Embryonic facial prominence (tissue), 1 donor: Measurements from ENCODE around the gene RPL10.
"Not testable (repeated sequence)": the region's sequence is repeated elsewhere in the genome, so short reads cannot be mapped to it uniquely, and the experiment has no call there.

ENCODE experiments used
- DNase-seq: peaks from one replicate; pipeline ENCODE4 v3.0.0-alpha.2; 2016; ENCODE audit errors: extremely low spot score

RPL10 gene

DNA sequence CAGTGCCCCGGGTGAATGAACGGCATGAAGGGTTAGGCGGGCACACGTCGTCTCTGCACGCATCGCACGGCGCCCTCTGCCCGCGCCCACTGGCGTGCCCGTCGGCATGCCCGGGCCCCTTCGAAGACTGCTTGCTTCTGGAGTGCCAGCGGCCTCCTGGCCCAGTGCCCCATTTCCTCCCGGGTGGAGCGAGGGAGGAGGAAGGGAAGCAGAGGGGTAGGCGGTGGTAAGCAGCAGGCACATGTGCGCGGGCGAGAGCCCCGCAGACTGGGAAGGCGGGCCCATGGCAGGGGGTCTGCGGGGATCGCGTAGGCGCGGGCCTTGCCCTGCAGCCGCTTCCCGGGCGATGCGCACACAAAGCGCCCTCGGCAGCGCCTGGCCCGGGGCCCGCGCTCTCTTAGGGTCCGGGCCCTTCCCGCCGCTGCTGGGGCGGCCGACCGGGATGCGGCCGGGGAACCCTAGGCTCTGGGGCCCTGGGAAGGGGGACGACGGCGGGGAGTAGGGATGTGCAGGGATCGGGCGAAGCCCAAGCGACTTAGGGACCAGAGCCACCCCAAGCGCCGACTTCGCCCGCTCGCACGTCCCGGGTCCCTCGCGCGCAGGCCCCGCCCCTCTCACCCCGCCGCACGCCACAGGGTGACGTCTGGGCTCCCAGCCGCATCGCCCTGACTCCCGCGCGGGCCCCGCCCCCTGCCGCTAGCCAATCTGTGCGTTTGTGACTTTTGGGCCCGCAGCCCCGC, 19.9 kb upstream of the RPL10 start:
- no peak for DNase-seq

DNA sequence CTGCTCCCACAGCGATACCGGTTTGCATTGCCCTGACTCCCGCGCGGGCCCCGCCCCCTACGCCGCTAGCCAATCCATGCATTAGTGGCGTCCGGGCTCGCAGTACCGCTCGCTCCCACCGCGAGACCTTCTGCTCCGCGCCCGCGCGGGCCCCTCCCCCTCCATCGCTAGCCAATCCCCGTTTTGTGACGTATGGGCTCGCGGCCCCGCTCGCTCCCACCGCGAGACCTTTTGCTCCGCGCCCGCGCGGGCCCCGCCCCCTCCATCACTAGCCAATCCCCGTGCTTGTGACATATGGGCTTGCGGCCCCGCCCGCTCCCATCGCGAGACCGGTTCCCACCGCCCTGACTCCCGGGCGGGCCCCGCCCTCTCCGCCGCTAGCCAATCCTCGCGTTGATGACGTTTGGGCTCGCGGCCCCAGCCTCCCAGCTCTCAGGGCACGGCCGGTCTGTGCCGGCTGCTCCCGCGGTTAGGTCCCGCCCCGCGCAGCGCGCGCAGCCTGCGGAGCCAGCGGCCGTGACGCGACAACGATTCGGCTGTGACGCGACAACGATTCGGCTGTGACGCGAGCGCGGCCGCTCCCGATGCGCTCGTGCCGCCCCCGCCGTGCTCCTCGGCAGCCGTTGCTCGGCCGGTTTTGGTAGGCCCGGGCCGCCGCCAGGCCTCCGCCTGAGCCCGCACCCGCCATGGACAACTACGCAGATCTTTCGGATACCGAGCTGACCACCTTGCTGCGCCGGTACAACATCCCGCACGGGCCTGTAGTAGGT, 19.2 kb upstream of the RPL10 start, which contains the start of gene EMD:
Gene EMD, plus strand, starts transcription at position 497 of the 770 bp plus-strand sequence. Its CDS starts 190 bp downstream, at position 687.
- peak; percentile 93 for DNase-seq

DNA sequence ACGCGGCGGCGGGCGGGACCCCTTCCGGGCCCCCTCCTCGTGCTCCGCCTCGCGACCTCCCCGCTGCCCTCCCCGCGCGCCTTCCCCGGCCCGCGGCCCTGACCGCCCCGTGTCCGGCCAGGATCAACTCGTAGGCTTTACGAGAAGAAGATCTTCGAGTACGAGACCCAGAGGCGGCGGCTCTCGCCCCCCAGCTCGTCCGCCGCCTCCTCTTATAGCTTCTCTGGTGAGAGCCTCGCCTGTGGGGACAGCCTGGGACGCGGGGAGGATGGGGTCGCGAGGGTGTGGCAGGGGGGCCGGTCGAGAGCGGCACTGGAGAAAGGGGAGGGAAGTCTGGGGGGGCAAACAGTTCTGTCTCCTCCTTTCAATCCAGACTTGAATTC, 18.6 kb upstream of the RPL10 start:
- DNase-seq: no peak

DNA sequence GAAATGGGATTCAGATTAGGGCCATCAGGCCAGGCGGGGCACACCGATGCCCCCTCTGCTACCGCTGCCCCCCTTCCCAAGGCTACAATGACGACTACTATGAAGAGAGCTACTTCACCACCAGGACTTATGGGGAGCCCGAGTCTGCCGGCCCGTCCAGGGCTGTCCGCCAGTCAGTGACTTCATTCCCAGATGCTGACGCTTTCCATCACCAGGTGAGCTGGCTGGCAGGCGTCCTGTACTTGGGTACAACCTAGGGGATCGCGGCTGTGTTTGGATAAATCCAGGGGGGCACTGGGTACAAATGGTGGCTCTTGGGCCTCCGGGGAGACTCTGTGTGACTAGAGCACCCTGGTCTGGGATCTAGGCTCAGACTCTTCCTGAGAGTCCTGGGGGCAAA, 18.0 kb upstream of the RPL10 start:
- DNase-seq: no peak

DNA sequence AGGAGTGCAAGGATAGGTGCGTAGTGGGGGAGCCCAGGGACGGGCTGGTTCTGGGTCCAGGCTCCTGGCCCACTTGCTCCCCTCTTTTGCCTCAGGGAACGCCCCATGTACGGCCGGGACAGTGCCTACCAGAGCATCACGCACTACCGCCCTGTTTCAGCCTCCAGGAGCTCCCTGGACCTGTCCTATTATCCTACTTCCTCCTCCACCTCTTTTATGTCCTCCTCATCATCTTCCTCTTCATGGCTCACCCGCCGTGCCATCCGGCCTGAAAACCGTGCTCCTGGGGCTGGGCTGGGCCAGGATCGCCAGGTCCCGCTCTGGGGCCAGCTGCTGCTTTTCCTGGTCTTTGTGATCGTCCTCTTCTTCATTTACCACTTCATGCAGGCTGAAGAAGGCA, 17.4 kb upstream of the RPL10 start:
- DNase-seq: no peak

DNA sequence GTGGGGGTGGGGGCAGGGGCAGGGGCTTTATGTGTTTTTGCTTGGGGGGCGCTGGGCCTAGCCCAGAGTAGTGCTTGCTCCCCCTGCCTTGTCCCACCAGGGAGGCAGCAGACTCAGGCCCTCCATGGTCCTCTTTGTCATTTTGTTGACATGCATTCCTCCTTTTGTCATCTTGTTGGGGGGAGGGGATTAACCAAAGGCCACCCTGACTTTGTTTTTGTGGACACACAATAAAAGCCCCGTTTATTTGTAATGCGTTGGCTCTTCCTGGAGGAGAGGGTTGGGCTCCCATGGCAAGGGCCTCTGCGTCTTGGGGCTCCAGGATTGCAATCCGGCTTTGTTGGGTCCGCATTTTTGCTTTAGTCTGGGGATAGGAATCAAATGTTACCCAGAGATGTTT, 16.9 kb upstream of the RPL10 start:
- DNase-seq: no peak

DNA sequence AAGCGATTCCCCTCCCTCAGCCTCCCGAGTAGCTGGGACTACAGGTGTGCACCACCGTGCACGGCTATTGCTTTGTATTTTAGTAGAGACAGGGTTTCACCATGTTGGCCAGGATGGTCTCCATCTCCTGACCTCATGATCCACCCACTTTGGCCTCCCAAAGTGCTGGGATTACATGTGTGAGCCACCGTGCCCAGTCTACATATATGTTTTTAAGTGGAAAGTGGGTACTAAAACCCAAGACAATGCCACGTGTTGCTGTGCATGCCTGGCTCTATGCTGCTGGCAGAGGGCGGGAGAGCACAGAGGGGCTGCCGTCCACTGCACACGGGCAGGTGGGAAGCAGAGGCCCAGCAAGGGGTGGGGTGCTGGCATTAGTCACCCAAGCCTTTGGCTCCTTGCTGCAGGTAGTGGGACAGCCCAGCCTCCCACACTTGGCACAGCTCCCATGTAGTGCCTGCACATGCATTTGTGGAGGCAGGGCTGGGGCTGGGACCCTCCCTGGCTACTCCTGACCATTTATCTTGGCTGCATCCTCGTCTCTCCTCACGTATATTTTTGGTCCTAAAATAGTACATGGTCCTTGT, 15.6 kb upstream of the RPL10 start:
- no peak for DNase-seq

DNA sequence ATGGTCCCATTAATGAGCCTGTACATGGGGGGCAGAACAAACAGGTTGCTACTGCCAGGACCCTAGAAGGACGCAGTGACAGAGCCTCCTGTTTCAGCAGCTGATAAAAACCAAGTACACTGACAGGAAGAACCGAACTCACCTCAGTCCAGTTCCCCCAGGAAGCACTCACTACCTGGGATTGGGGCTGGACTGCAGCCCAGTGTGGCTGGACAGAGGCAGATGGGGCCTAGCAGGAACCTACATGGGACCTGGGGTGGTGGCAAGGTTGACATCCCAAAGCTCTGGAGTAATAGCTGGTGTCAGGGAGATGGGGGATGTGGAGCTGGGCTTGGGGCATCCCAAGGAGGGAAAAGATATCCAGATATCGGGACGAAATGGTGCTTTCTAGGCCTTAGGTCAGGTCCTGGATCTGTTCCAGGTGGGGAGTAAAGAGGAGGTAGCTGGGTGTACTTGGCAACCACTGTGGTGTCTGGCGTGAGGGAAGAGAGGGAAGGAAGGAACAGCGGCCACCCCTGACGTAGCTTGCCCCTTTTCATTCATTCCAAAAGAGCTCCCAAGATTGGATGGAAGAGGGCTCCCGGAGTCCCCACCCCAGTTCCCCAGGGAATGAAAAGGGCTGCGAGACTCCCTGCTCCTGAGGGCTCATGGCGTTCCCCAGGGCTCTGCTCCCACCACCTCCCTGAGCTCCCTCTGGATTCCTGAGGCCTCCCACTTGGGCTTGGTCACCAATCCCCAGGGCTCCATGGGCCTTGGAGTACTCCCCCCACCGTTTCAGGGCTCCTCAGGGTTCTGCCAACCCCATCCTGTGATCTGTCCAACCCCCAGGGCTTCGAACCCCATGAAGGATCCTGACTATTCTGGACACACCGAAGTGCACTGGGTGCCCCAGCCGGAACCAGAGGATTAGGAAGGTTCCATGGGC, 14.6 kb upstream of the RPL10 start:
- DNase-seq: no peak

DNA sequence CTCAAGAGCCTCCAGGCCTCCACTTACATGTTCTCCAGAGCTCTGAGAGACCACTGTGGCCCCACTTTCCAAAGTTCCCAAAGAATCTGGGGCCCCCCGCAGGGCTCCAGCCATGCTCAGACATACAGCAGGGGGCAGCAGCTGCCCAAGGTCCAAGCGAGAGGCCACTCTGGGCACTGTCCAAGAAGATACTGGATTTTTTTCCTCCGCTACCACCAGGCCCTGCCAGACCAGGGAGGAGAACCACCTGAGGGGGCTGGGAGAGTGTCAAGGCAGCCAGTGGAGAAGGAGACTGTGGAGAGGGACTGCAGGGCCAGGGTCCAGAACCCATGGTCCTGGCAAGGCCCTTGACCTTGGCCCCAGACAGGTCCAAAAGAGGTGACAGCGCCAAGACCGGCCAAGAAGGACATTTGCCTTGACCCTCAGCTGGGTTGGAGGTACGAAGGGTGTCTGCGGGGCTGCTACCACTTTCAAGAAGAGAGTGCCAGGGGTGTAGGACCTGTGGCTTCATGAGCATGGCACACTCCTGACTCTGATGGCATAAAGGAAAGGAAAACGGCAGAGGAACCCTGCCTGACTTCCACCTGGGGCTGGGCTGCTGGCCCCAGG, 13.8 kb upstream of the RPL10 start:
- DNase-seq: no peak

DNA sequence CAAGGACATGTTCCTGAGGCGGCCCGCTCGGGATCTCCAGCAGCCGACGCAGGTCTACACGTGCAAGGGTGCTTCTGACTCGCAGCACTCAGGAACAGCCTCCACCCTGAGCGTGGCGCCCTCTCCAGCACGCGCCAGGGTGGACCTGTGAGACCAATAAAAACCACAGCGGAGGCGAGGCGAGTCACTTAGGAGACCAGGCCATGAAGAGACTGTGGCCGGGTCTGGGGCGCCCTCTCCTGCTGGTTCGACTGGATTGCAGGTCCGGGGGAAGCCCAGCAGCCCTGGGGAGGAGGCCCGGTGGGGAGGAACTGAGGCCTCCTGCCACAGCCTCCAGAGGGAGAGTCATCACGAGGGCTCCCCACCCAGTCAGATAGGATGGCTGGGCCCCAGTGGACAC, 10.1 kb upstream of the RPL10 start:
- not testable (repeated sequence) for DNase-seq

DNA sequence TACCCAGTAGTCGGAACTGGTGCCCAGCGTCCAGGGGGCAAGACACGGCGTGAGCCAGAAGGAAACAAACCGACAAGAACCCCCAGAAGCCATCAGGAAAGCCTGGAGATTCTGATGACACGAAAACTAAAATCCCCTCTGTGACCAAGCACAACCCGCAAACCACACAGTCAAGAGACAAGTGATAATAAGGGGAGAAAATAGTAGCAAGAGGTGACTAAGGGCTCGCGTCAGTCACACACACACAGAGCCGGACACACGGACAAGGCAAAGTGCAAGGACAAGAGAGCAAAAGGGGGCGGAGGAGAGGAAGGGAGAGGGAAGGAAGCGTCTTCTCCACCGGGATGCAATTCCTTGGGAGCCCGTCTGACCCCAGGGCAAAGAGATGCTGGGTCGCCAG, 9.5 kb upstream of the RPL10 start:
- not testable (repeated sequence) for DNase-seq

DNA sequence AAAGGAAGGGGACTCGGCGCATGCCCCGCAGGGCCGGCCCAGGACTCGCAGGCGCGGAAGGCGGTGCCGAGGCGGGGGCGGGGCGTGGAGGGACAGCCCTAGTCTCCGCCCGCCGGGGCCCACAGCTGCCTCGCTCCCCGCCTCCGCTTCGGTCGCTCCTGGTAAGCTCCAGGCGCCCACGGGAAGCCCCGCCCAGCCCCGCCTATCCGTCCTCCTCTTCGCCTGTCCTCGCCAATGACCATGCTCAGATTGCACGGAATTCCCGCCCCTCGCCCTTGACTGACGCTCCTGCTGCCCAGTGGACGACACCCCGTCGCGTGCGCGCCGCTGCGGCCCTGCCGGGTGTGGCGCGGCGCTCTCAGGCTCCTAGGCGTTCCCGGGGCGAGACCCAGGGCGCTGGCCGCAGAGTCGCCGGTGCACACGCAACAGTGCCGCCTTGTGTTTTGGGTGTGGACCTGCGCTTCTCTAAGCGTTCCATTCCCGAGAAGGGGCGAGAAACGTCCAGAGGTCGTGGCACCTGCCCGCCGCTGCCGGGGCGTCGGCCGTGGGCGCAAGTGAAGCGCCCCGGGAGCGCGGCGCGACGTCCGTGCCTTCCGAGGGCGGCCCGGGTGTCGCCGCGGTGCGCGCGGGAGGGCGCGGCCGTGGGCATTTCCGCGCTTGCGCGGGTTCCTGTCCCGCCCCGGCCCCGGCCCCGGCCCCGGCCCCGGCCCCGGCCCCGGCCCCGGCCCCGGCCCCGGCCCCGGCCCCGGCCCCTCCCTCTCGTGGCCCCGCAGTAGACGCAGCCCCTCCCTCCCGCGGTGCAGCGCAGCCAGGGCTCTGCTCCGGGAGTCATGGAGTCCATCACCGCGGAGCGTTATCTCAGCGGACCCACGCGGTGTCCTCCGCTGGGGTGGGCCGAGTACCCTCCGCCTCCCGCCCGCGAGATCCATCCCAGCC, 8.1 kb upstream of the RPL10 start:
- not testable (repeated sequence) for DNase-seq

DNA sequence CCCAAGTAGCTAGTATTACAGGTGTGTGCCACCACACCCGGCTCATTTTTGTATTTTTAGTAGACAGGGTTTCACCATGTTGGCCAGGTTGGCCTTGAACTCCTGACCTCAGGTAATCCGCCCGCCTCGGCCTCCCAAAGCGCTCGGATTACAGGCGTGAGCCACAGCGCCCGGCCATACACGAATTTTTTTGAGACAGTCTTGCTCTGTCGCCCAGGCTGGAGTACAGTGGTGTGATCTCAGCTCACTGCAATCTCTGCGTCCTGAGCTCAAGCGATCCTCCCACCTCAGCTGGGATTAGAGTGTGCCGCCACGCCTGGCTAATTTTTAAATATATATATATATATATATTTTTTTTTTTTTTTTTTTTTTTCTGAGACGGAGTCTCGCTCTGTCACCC, 1.8 kb upstream of the RPL10 start:
- not testable (repeated sequence) for DNase-seq

DNA sequence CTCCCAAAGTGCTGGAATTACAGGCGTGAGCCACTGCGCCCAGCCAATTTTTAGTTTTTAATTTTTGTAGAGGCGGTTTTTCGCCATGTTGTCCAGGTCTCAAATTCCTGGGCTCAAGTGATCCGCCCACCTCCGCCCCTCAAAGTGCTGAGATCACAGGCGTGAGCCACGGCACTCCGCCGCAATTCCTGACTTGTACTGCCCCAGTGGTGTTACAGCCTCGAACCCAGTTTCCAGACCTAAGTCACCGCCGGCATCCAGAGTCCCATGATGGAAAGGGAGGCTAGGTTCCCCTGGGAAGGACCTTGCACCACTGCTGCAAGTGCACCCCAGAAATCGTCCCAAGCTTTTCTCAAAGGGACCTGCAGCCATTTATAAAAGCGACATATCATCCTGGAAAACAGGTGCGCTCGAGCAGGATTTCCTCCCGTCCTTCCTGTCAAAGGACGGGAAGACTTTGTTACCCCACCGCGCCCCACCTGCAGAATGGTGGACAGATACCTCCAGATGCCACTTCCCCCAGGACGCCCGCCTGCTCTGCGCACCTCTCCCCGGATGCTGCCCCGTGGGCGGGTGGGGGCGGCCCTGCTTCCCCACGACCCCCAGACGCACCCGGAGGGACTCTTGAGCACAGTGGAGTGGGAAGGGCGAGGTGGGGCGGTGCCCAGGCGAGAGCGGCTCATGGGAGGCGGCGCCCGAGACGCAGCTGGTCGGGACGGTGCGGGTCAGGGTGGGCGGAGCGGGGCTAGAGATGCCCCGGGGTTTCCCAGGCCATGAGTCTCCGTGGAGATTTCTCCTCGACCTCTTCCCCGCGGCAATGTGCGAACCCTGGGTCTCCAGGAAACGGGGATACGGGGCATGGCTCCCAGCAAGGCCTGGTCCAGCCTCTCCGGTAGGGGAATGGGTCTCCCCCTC, 947 bp upstream of the RPL10 start:
- DNase-seq: no peak

DNA sequence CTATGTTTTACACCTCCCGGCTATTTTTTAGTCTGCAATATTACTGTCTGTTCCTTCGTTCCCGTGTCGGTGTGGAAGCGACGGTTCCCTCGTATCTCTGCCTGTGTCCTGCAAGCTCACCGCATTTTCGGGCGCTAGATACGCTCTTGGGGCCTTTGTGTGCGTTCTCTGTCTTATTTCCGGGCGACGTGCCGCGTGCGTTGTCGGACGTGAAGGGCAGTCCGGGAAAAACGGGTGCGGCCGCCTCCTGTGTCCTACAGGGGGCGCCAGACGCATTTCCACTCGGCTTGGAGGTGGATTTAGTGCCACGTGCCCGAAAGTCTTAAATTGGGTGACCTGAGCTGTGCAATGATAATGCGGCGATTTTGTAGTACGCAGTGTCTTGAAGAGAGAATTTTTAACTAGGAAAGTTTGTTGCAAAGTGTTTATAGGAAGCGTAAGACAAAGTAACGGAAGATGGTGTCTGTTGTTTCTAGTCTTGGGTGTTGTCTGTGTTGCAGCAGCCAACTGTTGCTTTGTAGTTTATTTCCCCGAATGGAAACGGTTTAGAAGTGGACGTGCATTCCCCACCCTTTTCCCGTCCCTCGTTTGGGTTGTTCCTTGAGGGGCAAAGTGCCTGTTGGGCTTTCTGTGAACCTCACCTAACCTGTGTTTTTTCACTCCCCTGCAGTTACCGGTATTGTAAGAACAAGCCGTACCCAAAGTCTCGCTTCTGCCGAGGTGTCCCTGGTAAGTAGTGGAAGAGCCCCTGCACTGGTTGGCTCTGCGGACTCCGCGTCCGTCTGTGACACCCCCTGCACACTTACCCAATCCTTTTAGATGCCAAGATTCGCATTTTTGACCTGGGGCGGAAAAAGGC, 720 bp downstream of the RPL10 start:
- DNase-seq: no peak

DNA sequence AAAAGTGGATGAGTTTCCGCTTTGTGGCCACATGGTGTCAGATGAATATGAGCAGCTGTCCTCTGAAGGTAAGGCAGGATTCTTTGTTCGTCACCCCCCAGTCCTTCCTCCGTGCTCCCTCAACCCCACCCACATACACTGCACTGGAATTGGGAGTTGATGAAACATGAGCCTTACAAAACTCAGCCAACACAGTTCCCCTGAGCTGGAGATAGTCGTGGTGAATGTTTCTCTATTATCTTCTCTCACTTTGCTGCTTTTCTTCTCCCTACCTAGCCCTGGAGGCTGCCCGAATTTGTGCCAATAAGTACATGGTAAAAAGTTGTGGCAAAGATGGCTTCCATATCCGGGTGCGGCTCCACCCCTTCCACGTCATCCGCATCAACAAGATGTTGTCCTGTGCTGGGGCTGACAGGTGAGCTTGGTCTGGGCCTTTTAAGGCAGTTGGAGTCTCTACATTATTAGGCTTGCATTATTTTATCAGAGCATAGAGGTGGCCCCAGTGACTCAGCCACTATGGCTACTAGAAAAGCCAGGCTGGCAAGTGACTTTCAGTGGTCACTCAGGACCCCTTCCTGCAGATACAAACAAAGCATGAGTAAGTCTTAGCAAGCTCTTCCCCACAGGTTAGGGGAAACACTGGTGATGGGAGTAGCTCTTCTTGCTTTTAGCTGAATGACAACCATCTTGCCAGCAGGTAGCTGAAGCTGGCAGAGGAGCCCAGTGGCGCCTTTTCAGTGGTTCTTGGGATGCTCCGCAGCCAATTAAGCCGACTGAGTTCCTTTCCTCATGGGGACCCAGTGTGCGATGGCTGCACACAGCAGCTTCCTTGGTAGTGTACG, 1.6 kb downstream of the RPL10 start:
- DNase-seq: no peak

DNA sequence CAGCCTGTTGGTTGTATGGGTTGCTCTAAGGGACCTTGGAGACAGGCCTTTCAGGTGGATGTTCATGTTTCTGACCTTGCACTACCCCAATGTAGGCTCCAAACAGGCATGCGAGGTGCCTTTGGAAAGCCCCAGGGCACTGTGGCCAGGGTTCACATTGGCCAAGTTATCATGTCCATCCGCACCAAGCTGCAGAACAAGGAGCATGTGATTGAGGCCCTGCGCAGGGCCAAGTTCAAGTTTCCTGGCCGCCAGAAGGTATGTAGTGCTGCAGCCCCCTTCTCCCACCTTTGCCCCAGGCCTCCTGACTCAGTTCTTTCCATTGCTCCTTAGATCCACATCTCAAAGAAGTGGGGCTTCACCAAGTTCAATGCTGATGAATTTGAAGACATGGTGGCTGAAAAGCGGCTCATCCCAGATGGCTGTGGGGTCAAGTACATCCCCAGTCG, 2.2 kb downstream of the RPL10 start:
- not testable (repeated sequence) for DNase-seq
